K562 (cell line): ENCODE measurements around the gene SENP3. TPM values are rescaled to one million over a fixed set of nuclear protein-coding genes. Genes with fewer than 3 reads are reported as not detected.

Experiments used
- ATAC-seq: fragments of 200-7000 bp; cut with Tn5 transposase; 3 replicates; pipeline ENCODE4 v1.9.1; 2020; ENCODE audit warnings: moderate library complexity
- BruUV-seq: library from RNA; stranded (reverse); fragments of 400-500 nt; replicated peaks from 2 replicates; lab custom pipeline; 2021; lab: Mats Ljungman, UMichigan
- CTCF ChIA-PET: fragments of 300-600 bp; formaldehyde crosslinking; extraction: SDS; loops from one replicate; lab custom pipeline; 2021; ENCODE audit warnings: low intra/inter-chr PET ratio; lab: Yijun Ruan, JAX
- POLR2A ChIA-PET: fragments of 300-600, 350-650 bp; sonication (Branson Sonifier 250); formaldehyde crosslinking; extraction: SDS; loops from one replicate; lab custom pipeline; 2021; ENCODE audit warnings: antibody characterized with exemption, inconsistent platforms; lab: Yijun Ruan, JAX
- DNase-seq, 4 experiments: peaks; one replicate each; pipeline versions ENCODE4 v3.0.0 to v3.0.0-alpha.2; 2011 to 2018; ENCODE audit warnings: low spot score in 3 of 4, mixed read lengths in 3 of 4; ENCODE audit errors: extremely low read depth in 1 of 4
- FAIRE-seq: peaks from 2 replicates; lab custom pipeline; 2011; peaks lifted over from hg19 to GRCh38; lab: Jason Lieb, UNC
- H2AFZ ChIP-seq: 2 replicates; pipeline ENCODE4 v1.6.0; 2011; ENCODE audit warnings: low read depth, low read length, control low read depth, inconsistent platforms
- H3K27ac ChIP-seq: fragments of 200-600 bp; 3 replicates; pipeline ENCODE4 v1.8.0; 2011; ENCODE audit warnings: low read depth, mild to moderate bottlenecking, control low read depth, inconsistent platforms, low read length, moderate library complexity, mixed read lengths; ENCODE audit errors: extremely low read depth
- H3K27me3 ChIP-seq, 2 experiments: fragments of 300-600 bp in 1 of 2; 2 replicates in 1 of 2; 3 replicates in 1 of 2; pipeline versions ENCODE4 v1.6.0 to v1.8.0; 2011; ENCODE audit warnings: inconsistent platforms in 2 of 2, low read length in 2 of 2, mild to moderate bottlenecking in 1 of 2, mixed read lengths in 1 of 2, moderate library complexity in 1 of 2; ENCODE audit not compliant: control insufficient read depth in 2 of 2, insufficient read depth in 2 of 2
- H3K36me3 ChIP-seq: fragments of 300-600 bp; 3 replicates; pipeline ENCODE4 v1.8.0; 2011; ENCODE audit warnings: mild to moderate bottlenecking, low read length, inconsistent platforms; ENCODE audit not compliant: control insufficient read depth, insufficient read depth
- H3K4me1 ChIP-seq, 2 experiments: fragments of 200-600 bp in 1 of 2; replicated peaks in 1 of 2; 2 replicates in 1 of 2; 3 replicates in 1 of 2; pipeline versions ENCODE4 v1.5.1 to v1.8.0; 2011; ENCODE audit warnings: inconsistent platforms in 2 of 2, low read length in 2 of 2, mild to moderate bottlenecking in 1 of 2, mixed read lengths in 1 of 2, moderate library complexity in 1 of 2; ENCODE audit not compliant: control insufficient read depth in 2 of 2, insufficient read depth in 2 of 2
- H3K4me2 ChIP-seq: 2 replicates; pipeline ENCODE4 v1.6.1; 2011; ENCODE audit warnings: low read length, control low read depth, inconsistent platforms, mixed read lengths; ENCODE audit not compliant: insufficient read depth
- H3K4me3 ChIP-seq: fragments of 200-600 bp; sonication (generic), shearing (Covaris generic); 2 replicates; pipeline ENCODE4 v1.5.1; 2016; ENCODE audit warnings: control low read depth, inconsistent platforms
- H3K79me2 ChIP-seq: fragments of 200-600 bp; 3 replicates; pipeline ENCODE4 v1.8.0; 2011; ENCODE audit warnings: low read length, inconsistent platforms; ENCODE audit not compliant: control insufficient read depth, insufficient read depth
- H3K9ac ChIP-seq, 2 experiments: 2 replicates each; pipeline versions ENCODE4 v1.6.0 to v1.6.1; 2011; ENCODE audit warnings: low read depth in 2 of 2, low read length in 2 of 2, control low read depth in 1 of 2, inconsistent platforms in 1 of 2, mild to moderate bottlenecking in 1 of 2, mixed read lengths in 1 of 2; ENCODE audit not compliant: insufficient read depth in 1 of 2
- H3K9me1 ChIP-seq: one replicate; pipeline ENCODE4 v1.6.0; 2011; ENCODE audit warnings: inconsistent platforms, mild to moderate bottlenecking, low read length, moderate library complexity; ENCODE audit not compliant: control insufficient read depth, insufficient read depth
- H3K9me3 ChIP-seq: replicated peaks from 2 replicates; pipeline ENCODE4 v1.5.1; 2011; ENCODE audit warnings: low read depth, low read length, inconsistent platforms; ENCODE audit not compliant: control insufficient read depth, insufficient read depth
- H4K20me1 ChIP-seq: replicated peaks from 2 replicates; pipeline ENCODE4 v1.6.1; 2011; ENCODE audit warnings: low read length, inconsistent platforms, mixed read lengths; ENCODE audit not compliant: control insufficient read depth, insufficient read depth
- ARNT ChIP-seq, 2 experiments: fragments of 450-650 bp; IDR thresholded peaks; 2 replicates each; pipeline ENCODE4 v1.6.1; 2016; ENCODE audit warnings: mild to moderate bottlenecking in 1 of 2
- CSDE1 ChIP-seq, 2 experiments: fragments of 450-650 bp; IDR thresholded peaks; 2 replicates each; pipeline ENCODE4 v1.6.1; 2016; ENCODE audit warnings: mild to moderate bottlenecking in 1 of 2
- HBP1 ChIP-seq: fragments of 450-650 bp; formaldehyde crosslinking; IDR thresholded peaks from 2 replicates; pipeline ENCODE4 v1.4.0; 2022; ENCODE audit warnings: missing genetic modification characterization
- KHSRP ChIP-seq: fragments of 450-650 bp; IDR thresholded peaks from 2 replicates; pipeline ENCODE4 v1.6.1; 2017
- KLF16 ChIP-seq: IDR thresholded peaks from 2 replicates; pipeline ENCODE4 v1.6.1; 2016; ENCODE audit warnings: antibody characterized with exemption
- NCOR1 ChIP-seq: fragments of 450-650 bp; IDR thresholded peaks from 2 replicates; pipeline ENCODE4 v1.6.1; 2016; ENCODE audit warnings: mild to moderate bottlenecking, moderate library complexity
- NFIC ChIP-seq: fragments of 450-650 bp; IDR thresholded peaks from 2 replicates; pipeline ENCODE4 v1.6.1; 2017; ENCODE audit warnings: mild to moderate bottlenecking, inconsistent platforms
- RB1 ChIP-seq: fragments of 450-650 bp; IDR thresholded peaks from 2 replicates; pipeline ENCODE4 v1.6.1; 2017; ENCODE audit warnings: low read depth, mild to moderate bottlenecking
- SOX6 ChIP-seq: fragments of 450-650 bp; IDR thresholded peaks from 2 replicates; pipeline ENCODE4 v1.6.1; 2014; ENCODE audit warnings: mild to moderate bottlenecking
- USF2 ChIP-seq: sonication (generic); formaldehyde crosslinking; IDR thresholded peaks from 2 replicates; pipeline ENCODE4 v1.5.0; 2020; ENCODE audit warnings: missing genetic modification reagents
- ZNF766 ChIP-seq: fragments of 200-800 bp; sonication (Bioruptor generic); conservative IDR thresholded peaks from 2 replicates; pipeline ENCODE4 v1.6.1; 2016; ENCODE audit warnings: missing genetic modification characterization, missing compliant biosample characterization
- WGBS: fragments of 100-300 bp; shearing (Covaris generic); methylation state at CpG from one replicate; pipeline ENCODE4 v1.1.6; 2016; ENCODE audit warnings: low coverage, mixed read lengths; ENCODE audit not compliant: insufficient coverage; ENCODE audit errors: missing lambda C conversion rate; 5-methylcytosine and 5-hydroxymethylcytosine counted together
- in situ Hi-C: fragments of 300-500 bp; cut with MboI; formaldehyde crosslinking; loops from 4 replicates; pipeline ENCODE4 v1.15.0; 2018; ENCODE audit warnings: inconsistent platforms, mixed read lengths
- intact Hi-C: fragments of 100-400 bp; cut with micrococcal nuclease; formaldehyde crosslinking; loops from 2 replicates; pipeline ENCODE4 v1.14.2; 2022
- polyA plus RNA-seq, 8 experiments: library from polyadenylated mRNA; depleted of rRNA in 4 of 8; stranded (reverse) in 5 of 8; unstranded in 3 of 8; fragments of >200 nt; fragmentation: Nextera tagmentation in 2 of 8; fragmentation: Illumina TruSeq in 1 of 8; extraction: Ambion mirVana in 2 of 8; extraction: Trizol in 1 of 8; gene quantifications; 2 replicates each; pipeline versions ENCODE4 v1.2.1 to v1.2.3, GENCODE V29; 2011 to 2014; ENCODE audit warnings: inconsistent platforms in 1 of 8, missing spikeins in 1 of 8
- total RNA-seq, 7 experiments: library from RNA; depleted of rRNA in 6 of 7; stranded (reverse); fragments of >200 nt in 6 of 7; fragmentation: Illumina TruSeq in 2 of 7; extraction: Trizol in 2 of 7; gene quantifications; 2 replicates each; pipeline versions ENCODE4 v1.2.1 to v1.2.3, GENCODE V29; 2011 to 2021; ENCODE audit warnings: low replicate concordance in 1 of 7
- TF ChIP-seq, protein P1 (sequence below): fragments of 450-650 bp; IDR thresholded peaks from 2 replicates; pipeline ENCODE4 v1.6.1; 2018; ENCODE audit warnings: mild to moderate bottlenecking, low read depth; ENCODE audit not compliant: partially characterized antibody
- TF ChIP-seq, protein P2 (sequence below): IDR thresholded peaks from 2 replicates; pipeline ENCODE4 v1.6.1; 2014; ENCODE audit warnings: antibody characterized with exemption
- TF ChIP-seq, protein P3 (sequence below), 3 experiments: IDR thresholded peaks in 2 of 3; conservative IDR thresholded peaks in 1 of 3; 2 replicates each; pipeline ENCODE4 v1.5.1; 2011 to 2012; ENCODE audit warnings: low read length in 3 of 3, mild to moderate bottlenecking in 3 of 3, control low read depth in 2 of 3, improper control_type of control experiment in 1 of 3, inconsistent platforms in 1 of 3, low read depth in 1 of 3, mixed read lengths in 1 of 3, moderate library complexity in 1 of 3; ENCODE audit not compliant: insufficient read depth in 2 of 3

SENP3 gene
- total and polyA plus RNA-seq, 9 of the 15 experiments (the other 6 are each of a cell fraction or from before 2014, with no cell fraction given), result 0.63 to 102 (median 78.8) TPM

DNA sequence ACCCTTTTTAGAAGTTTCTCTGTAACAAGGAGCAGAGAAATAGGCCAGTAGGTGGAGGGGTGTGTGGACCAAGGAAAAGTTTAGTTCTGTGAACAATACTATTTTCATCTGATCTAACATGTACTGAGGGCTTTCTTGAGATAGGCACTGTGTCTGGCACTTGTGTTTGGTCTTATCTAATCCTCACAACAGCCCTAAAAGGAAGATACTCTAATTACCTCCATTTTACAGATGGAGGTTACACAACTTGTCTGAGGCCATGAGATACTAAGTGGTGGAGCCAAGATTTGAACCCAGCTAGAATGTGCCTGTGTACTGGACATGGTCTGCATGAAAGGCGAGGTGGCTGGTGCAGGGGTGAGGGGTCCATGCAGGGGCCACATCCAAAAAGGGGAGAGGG is 8.4 kb upstream of the SENP3 start (continued):
- TF ChIP-seq KLF16 (peak; percentile 39; the same call in 1 of the 2 replicates), NFIC (peak; percentile 40), NCOR1 (peak; percentile 58), ARNT (IDR thresholded peaks at IDR 0.05) (no peak), CSDE1 (IDR thresholded peaks at IDR 0.05) (no peak), USF2 (CRISPR knock-in tag) (no peak), SOX6 (peak; percentile 68; the same call in 1 of the 2 replicates)
- TF ChIP-seq, protein P1, sequence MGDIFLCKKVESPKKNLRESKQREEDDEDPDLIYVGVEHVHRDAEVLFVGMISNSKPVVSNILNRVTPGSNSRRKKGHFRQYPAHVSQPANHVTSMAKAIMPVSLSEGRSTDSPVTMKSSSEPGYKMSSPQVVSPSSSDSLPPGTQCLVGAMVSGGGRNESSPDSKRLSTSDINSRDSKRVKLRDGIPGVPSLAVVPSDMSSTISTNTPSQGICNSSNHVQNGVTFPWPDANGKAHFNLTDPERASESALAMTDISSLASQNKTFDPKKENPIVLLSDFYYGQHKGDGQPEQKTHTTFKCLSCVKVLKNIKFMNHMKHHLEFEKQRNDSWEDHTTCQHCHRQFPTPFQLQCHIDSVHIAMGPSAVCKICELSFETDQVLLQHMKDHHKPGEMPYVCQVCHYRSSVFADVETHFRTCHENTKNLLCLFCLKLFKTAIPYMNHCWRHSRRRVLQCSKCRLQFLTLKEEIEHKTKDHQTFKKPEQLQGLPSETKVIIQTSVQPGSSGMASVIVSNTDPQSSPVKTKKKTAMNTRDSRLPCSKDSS, result no peak

DNA sequence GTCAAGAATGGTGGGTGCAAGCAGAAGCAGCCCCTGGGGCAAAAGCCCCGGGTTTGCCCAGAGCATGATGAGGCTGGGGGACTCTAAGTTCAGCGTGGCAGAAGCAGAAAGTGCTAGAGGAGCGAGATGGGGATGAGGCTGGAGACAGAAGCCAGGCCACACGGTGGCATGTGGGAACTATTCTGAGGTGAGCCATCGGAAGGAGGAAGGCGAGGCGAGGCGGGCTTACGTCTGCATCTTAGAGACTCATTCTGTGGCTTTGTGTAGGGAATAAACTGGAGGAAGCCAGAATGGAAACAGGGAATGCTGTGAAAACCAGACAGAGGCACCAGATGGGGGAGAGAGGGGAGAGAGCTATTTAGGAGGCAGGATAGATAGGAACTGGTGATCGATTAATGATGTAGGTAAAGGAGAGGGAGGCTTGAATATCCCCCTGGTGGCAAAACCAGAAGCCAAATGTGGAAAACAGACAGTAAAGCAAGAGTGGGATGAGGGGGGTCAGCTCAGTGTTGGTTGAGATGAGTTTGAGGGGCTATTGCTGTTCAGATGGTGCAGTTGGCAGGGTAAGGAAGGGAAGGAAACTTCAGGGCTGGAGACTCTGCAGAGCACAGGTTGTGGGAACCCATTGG is 6.3 kb upstream of the SENP3 start:
- Histone ChIP-seq H3K9me3 (no peaks in the 10 kb centered on the region), H3K27ac (no peak overlapping the region), H3K36me3 (no peaks in the 10 kb centered on the region), H4K20me1 (no peaks in the 10 kb centered on the region), H3K79me2 (no peaks in the 10 kb centered on the region), H3K9me1 (no peaks in the 10 kb centered on the region), H3K9ac (no peak overlapping the region), H3K27me3 (no peaks in the 10 kb centered on the region), H3K4me1 (peaks cover 6 to 35% of the 10 kb centered on the region in 2 experiments; a peak in 4 of 5 replicates), H3K4me3 (no peak overlapping the region), H2AFZ (no peak overlapping the region), H3K4me2 (no peak overlapping the region)
- in situ Hi-C loops (loop anchor here (10.0 to 25.0 kb wide), 2 partner anchors 201 to 518 kb away; partner anchors contain the start of genes KCTD11, SLC16A11, SLC16A13 and TMEM95), intact Hi-C loops (no loop called here)
- no TSS peak for BruUV-seq
- ATAC-seq, result no peak
- WGBS, result 23% methylated on average over 4 of the region's 10 CpGs
- CTCF ChIA-PET, result no interaction called here
- POLR2A ChIA-PET, result no interaction called here
- FAIRE-seq, result no peak
- DNase-seq, result no peak
- no peak for TF ChIP-seq RB1
- no peak for TF ChIP-seq ZNF766
- no peak for TF ChIP-seq KHSRP
- TF ChIP-seq, protein P2, sequence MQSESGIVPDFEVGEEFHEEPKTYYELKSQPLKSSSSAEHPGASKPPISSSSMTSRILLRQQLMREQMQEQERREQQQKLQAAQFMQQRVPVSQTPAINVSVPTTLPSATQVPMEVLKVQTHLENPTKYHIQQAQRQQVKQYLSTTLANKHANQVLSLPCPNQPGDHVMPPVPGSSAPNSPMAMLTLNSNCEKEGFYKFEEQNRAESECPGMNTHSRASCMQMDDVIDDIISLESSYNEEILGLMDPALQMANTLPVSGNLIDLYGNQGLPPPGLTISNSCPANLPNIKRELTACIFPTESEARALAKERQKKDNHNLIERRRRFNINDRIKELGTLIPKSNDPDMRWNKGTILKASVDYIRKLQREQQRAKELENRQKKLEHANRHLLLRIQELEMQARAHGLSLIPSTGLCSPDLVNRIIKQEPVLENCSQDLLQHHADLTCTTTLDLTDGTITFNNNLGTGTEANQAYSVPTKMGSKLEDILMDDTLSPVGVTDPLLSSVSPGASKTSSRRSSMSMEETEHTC, result no peak
- TF ChIP-seq, protein P3, sequence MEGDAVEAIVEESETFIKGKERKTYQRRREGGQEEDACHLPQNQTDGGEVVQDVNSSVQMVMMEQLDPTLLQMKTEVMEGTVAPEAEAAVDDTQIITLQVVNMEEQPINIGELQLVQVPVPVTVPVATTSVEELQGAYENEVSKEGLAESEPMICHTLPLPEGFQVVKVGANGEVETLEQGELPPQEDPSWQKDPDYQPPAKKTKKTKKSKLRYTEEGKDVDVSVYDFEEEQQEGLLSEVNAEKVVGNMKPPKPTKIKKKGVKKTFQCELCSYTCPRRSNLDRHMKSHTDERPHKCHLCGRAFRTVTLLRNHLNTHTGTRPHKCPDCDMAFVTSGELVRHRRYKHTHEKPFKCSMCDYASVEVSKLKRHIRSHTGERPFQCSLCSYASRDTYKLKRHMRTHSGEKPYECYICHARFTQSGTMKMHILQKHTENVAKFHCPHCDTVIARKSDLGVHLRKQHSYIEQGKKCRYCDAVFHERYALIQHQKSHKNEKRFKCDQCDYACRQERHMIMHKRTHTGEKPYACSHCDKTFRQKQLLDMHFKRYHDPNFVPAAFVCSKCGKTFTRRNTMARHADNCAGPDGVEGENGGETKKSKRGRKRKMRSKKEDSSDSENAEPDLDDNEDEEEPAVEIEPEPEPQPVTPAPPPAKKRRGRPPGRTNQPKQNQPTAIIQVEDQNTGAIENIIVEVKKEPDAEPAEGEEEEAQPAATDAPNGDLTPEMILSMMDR (IDR thresholded peaks at IDR 0.05 in 2 of 3, conservative IDR thresholded peaks at IDR 0.05 in 1 of 3; ENCODE audit: insufficient read depth in 2 of 3, low read depth in 1 of 3, low read length in 3 of 3), result 0 out of 6 replicates have a peak, but pooled peaks of 1 of the 3 experiments have one; percentile 7
- no peak for TF ChIP-seq HBP1 (CRISPR knock-in tag)
